ENCODE results near the gene PDCD1. TPM values are rescaled to one million over a fixed set of nuclear protein-coding genes. Genes with fewer than 3 reads are reported as not detected.
"Not testable (repeated sequence)": the region's sequence is repeated elsewhere in the genome, so short reads cannot be mapped to it uniquely, and the experiment has no call there.

PDCD1 gene
- total RNA-seq, 2 experiments from 2014 or later, result 6.9 to 8.3 TPM

- no peak overlapping the region for H3K27ac Mint-ChIP-seq
- CTCF ChIA-PET, result no interaction called here
- no peaks in the 10 kb centered on the region for H3K27me3 Mint-ChIP-seq (ENCODE audit: low read depth)
- no peaks in the 10 kb centered on the region for H3K36me3 Mint-ChIP-seq (ENCODE audit: low read depth)
- DNase-seq, result no peak
- intact Hi-C loops (cut with micrococcal nuclease), result no loop called here
- H3K9me3 Mint-ChIP-seq, result no peaks in the 10 kb centered on the region
- no peak overlapping the region for H3K4me3 Mint-ChIP-seq
- H3K4me1 Mint-ChIP-seq (ENCODE audit: low read depth), result no peaks in the 10 kb centered on the region
Observed at GRCh38 chr2:241811201-241811951, 47.3 kb downstream of the PDCD1 start.

- no peaks in the 10 kb centered on the region for H3K36me3 Mint-ChIP-seq (ENCODE audit: low read depth)
- H3K27me3 Mint-ChIP-seq (ENCODE audit: low read depth), result no peaks in the 10 kb centered on the region
- no peaks in the 10 kb centered on the region for H3K4me1 Mint-ChIP-seq (ENCODE audit: low read depth)
- intact Hi-C loops (cut with micrococcal nuclease), result no loop called here
- H3K9me3 Mint-ChIP-seq, result no peaks in the 10 kb centered on the region
- DNase-seq, result no peak
- H3K4me3 Mint-ChIP-seq, result no peak overlapping the region
- CTCF ChIA-PET, result no interaction called here
- H3K27ac Mint-ChIP-seq, result no peak overlapping the region
Observed at GRCh38 chr2:241810307-241811200, 48.1 kb downstream of the PDCD1 start.

GRCh38 chr2:241809383-241810306 is 49.0 kb downstream of the PDCD1 start:
- Mint-ChIP-seq H3K4me3 (no peak overlapping the region), H3K27me3 (ENCODE audit: low read depth) (peaks cover 3% of the 10 kb centered on the region), H3K9me3 (no peaks in the 10 kb centered on the region), H3K36me3 (ENCODE audit: low read depth) (no peaks in the 10 kb centered on the region), H3K27ac (no peak overlapping the region), H3K4me1 (ENCODE audit: low read depth) (peaks cover 4% of the 10 kb centered on the region)
- no peak for DNase-seq
- CTCF ChIA-PET, result no interaction called here
- intact Hi-C loops (cut with micrococcal nuclease), result no loop called here

GRCh38 chr2:241808721-241809382 is 49.8 kb downstream of the PDCD1 start, which contains the start of gene NEU4:
NEU4 (plus strand) TSS chr2:241809193; CDS start chr2:241814485, 5,292 bp downstream.
- no peak within 1 kb of the TSS for H3K27ac Mint-ChIP-seq
- no peak within 1 kb of the TSS for H3K4me3 Mint-ChIP-seq
- peaks cover 5% of the 10 kb centered on the region for H3K27me3 Mint-ChIP-seq (ENCODE audit: low read depth)
- no peak for DNase-seq
- CTCF ChIA-PET, result no interaction called here
- no peaks in the 10 kb centered on the region for H3K9me3 Mint-ChIP-seq
- intact Hi-C loops (cut with micrococcal nuclease), result no loop called here
- peaks cover 9% of the 10 kb centered on the region for H3K4me1 Mint-ChIP-seq (ENCODE audit: low read depth)
- no peaks in the 10 kb centered on the region for H3K36me3 Mint-ChIP-seq (ENCODE audit: low read depth)

- intact Hi-C loops (cut with micrococcal nuclease), result no loop called here
- Mint-ChIP-seq H3K4me3 (no peak overlapping the region), H3K9me3 (no peaks in the 10 kb centered on the region), H3K27me3 (ENCODE audit: low read depth) (peaks cover 8% of the 10 kb centered on the region), H3K4me1 (ENCODE audit: low read depth) (peaks cover 12% of the 10 kb centered on the region), H3K36me3 (ENCODE audit: low read depth) (no peaks in the 10 kb centered on the region), H3K27ac (no peak overlapping the region)
- DNase-seq, result no peak
- CTCF ChIA-PET, result no interaction called here
Observed at GRCh38 chr2:241808051-241808720, 50.5 kb downstream of the PDCD1 start.

- H3K9me3 Mint-ChIP-seq; intact Hi-C loops (cut with micrococcal nuclease); H3K36me3 Mint-ChIP-seq (ENCODE audit: low read depth); H3K4me3 Mint-ChIP-seq; CTCF ChIA-PET; DNase-seq; H3K27ac Mint-ChIP-seq; H3K27me3 Mint-ChIP-seq (ENCODE audit: low read depth): not testable (repeated sequence)
- peaks cover 12% of the 10 kb centered on the region for H3K4me1 Mint-ChIP-seq (ENCODE audit: low read depth)
Observed at GRCh38 chr2:241806217-241806616, 52.5 kb downstream of the PDCD1 start.

GRCh38 chr2:241804326-241805229 is 54.1 kb downstream of the PDCD1 start:
- CTCF ChIA-PET, result interaction anchor here (1.3 to 1.5 kb wide), 2 partner anchors 64 to 74 kb away, joined by 6 read pairs; no protein-coding TSS in a partner anchor
- Mint-ChIP-seq H3K36me3 (ENCODE audit: low read depth) (no peaks in the 10 kb centered on the region), H3K27ac (no peak overlapping the region), H3K4me1 (ENCODE audit: low read depth) (peaks cover 12% of the 10 kb centered on the region), H3K4me3 (peak overlapping the region; percentile 48), H3K9me3 (no peaks in the 10 kb centered on the region), H3K27me3 (ENCODE audit: low read depth) (peaks cover 8% of the 10 kb centered on the region)
- intact Hi-C loops (cut with micrococcal nuclease), result loop anchor here (5.0 kb wide), 2 partner anchors 38 to 53 kb away; partner anchors contain the start of gene PDCD1
- DNase-seq, result peak; percentile 25

GRCh38 chr2:241803387-241804325 is 55.0 kb downstream of the PDCD1 start:
- CTCF ChIA-PET, result interaction anchor here (0.6 to 1.5 kb wide), 3 partner anchors 65 to 88 kb away, joined by 3 to 6 read pairs (median 6); no protein-coding TSS in a partner anchor
- H3K27me3 Mint-ChIP-seq (ENCODE audit: low read depth), result peaks cover 8% of the 10 kb centered on the region
- no peak overlapping the region for H3K27ac Mint-ChIP-seq
- intact Hi-C loops (cut with micrococcal nuclease), result loop anchor here (5.0 kb wide), 2 partner anchors 39 to 54 kb away; partner anchors contain the start of gene PDCD1
- peak; percentile 35 for DNase-seq
- H3K9me3 Mint-ChIP-seq, result no peaks in the 10 kb centered on the region
- H3K36me3 Mint-ChIP-seq (ENCODE audit: low read depth), result no peaks in the 10 kb centered on the region
- H3K4me3 Mint-ChIP-seq, result peak overlapping the region; percentile 48
- H3K4me1 Mint-ChIP-seq (ENCODE audit: low read depth), result peaks cover 12% of the 10 kb centered on the region

GRCh38 chr2:241802421-241803318 is 56.0 kb downstream of the PDCD1 start:
- Mint-ChIP-seq H3K9me3 (no peaks in the 10 kb centered on the region), H3K4me1 (ENCODE audit: low read depth) (peaks cover 12% of the 10 kb centered on the region), H3K27me3 (ENCODE audit: low read depth) (peaks cover 8% of the 10 kb centered on the region), H3K4me3 (no peak overlapping the region), H3K27ac (no peak overlapping the region), H3K36me3 (ENCODE audit: low read depth) (no peaks in the 10 kb centered on the region)
- intact Hi-C loops (cut with micrococcal nuclease), result loop anchor here (5.0 kb wide), 2 partner anchors 40 to 55 kb away; partner anchors contain the start of gene PDCD1
- CTCF ChIA-PET, result interaction anchor here (1.3 kb wide), 1 partner anchor 76 kb away, joined by 6 read pairs; no protein-coding TSS in a partner anchor
- no peak for DNase-seq
